GM21526 (cell line): ENCODE results near the gene MEGF11.

Source experiments
- ATAC-seq: cut with Tn5 transposase; IDR thresholded peaks from one replicate; pipeline ENCODE4 v1.9.1; 2021; ENCODE audit warnings: moderate library complexity; ENCODE audit not compliant: unreplicated experiment, low FRiP score

The MEGF11 gene

GRCh38 chr15:66130496-66131034 is 123.0 kb downstream of the MEGF11 start:
- no peak for ATAC-seq

- no peak for ATAC-seq
These were observed 124.0 kb downstream of the MEGF11 start for GRCh38 chr15:66129586-66129985.

GRCh38 chr15:66128116-66128680 is 125.4 kb downstream of the MEGF11 start:
- ATAC-seq = no peak

DNA sequence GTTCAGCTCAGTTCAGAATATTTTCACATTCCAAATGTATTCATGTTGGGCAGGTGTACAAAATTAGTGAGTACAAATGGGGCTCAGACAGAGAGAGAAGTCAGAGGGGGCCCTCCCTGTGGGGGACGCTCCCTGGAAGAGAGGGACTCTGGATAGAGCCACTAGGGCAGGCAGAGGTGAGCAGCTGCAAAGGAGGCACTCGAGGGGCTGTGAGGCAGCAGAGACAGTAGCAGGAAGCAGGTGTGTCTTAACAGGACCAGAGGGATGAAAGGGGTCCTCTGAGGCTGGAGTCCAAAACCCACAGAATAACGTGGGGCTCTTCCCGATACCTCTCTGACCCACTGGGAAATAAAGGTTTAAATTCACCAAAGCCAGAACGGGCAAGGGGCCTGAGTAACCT is 127.1 kb downstream of the MEGF11 start:
- no peak for ATAC-seq

DNA sequence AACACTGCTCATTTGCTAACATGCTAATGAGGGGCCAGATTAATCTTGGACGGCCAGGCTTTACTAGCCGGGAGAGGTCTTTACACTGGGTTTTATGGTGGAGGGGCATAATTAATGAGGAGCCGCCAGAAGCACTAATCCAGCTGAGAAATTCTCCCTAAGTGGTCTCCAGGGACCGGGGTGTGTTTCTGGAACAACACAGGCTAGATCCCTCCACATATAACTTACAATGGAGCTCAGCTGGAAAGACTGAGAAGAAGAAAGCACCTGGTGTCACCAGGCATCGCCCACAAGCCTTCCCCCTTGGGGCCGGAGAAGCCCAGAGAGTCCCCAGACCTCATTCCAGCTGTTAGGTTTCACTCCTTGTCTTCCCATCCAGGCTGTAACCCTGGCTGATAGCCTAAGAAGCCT is 127.5 kb downstream of the MEGF11 start:
- ATAC-seq = no peak

DNA sequence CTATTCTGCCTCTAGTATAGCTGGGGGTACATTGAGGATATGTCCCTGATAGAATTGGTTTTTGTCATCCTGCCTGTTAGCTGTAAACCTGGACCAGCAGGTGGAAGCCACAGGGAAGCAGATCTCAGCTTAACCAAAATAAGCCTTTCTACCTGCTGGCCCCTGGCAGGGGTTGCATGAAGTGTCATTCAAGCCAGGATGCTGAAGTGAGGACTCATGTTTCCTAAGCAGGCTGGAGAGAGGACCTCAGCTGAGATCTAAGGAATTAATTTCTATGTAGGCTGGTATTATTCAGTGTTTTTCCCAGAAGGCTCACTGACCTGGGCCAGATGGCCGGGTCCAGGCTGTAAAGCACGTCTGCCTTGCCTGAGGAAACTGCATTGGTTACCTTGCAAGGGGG is 128.9 kb downstream of the MEGF11 start:
- no peak for ATAC-seq

DNA sequence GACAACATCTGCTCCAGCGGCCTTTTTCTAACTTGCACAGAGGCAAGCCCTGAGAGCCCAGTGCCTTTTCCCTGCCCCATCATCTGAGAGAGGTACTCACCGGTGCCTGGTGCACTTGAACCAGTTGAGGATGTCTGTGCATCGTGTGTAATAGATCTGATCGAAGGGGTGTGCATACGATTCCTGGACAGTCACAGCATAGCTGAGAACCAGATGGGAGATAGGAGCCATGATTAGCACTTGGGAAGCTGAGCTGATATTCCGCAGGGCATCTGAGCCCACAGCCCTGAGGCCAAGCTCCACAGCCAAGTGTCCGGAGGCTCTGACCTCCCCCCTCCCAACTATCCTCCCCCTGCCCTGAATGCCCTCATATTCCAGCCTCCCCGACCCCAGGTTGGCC is 129.8 kb downstream of the MEGF11 start:
- no peak for ATAC-seq

DNA sequence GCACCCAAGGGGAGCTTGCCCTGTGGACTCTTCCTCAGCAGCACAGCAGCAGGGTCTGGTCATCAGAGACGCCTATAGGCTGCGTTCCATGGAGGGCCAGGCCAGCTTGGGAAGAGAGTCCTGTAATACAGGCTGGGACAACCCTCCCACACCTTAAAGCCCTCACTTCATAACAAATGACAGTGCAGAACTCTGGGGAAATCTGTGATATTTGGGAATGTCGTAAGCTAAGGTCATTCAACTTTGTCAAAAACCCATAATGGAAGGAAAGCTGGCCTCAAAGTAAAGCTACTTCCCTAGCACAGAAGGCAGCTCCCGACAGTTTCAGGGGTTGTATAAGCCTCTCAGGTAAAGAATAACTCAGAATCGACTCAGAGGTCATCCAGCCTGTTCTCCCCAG is 133.1 kb downstream of the MEGF11 start:
- ATAC-seq = no peak

DNA sequence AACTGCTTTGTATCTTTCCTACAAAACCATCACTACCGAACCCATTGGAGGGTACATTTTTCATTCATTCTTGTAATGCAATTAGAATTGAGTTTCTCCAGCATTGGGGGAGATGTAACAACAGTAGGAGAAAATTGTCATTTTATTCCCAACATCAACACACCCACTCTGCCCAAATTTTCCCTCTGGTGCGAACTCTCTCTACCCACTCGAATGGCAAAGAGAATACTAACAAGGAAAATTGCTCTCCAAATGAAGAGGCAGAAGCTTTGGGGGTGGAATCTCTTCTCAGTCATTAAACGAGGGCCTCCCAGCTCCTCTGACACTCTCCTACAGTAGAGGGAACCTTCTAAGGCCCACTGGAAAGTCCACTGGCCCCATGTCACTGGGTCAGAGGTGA is 135.7 kb downstream of the MEGF11 start:
- no peak for ATAC-seq

GRCh38 chr15:66115568-66116206 is 137.9 kb downstream of the MEGF11 start:
- ATAC-seq = no peak

DNA sequence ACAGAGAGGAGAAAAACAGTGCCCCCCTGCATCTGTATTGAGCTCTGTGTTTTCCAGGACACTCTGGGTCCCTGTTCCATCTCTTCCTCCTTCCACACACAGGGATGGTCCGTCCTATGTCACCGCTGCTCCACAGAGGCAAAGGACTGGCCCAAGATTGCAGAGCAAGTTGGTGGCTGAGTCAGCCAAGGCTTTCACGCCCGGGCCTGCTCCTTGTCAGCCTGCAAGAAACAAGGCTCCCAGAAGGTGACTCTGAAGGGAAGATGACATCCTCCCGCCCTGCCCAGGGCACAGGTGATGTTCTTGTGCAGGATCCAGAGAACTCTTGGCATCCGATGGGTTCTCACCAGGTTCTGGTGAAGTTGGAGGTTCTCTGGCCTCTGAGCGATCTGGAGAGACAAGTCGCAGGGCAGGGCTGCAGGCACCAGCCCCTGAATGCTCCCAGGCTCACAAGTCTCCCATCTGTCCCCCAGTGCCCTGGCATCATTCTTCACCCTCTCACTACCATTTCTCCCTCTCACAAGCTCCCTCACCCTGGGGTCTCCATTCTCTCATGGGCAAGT is 138.6 kb downstream of the MEGF11 start:
- no peak for ATAC-seq

- no peak for ATAC-seq
These were observed 141.2 kb downstream of the MEGF11 start for GRCh38 chr15:66112388-66112787.

DNA sequence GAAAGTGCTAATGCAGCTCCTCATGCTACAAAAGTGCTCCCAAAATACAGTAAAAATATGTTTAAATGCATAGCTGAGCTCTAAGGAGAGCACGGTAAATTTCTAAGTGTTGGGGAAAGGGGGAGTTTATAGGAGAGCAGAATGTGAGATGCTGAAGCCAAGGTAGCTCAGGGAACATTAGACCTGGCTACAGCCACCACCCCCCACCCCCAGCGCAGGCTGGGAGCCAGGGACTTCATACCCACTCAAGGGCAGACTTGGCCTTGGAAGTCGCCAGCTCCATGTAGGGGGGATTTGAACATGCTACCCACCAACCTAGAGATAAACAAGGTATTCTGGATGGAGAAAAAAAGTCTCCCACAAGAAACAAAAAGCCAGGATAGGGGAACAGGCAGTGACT is 142.2 kb downstream of the MEGF11 start:
- no peak for ATAC-seq

- ATAC-seq = no peak
These were observed 142.7 kb downstream of the MEGF11 start for GRCh38 chr15:66110864-66111263.

GRCh38 chr15:66109826-66110225 is 143.7 kb downstream of the MEGF11 start:
- no peak for ATAC-seq

DNA sequence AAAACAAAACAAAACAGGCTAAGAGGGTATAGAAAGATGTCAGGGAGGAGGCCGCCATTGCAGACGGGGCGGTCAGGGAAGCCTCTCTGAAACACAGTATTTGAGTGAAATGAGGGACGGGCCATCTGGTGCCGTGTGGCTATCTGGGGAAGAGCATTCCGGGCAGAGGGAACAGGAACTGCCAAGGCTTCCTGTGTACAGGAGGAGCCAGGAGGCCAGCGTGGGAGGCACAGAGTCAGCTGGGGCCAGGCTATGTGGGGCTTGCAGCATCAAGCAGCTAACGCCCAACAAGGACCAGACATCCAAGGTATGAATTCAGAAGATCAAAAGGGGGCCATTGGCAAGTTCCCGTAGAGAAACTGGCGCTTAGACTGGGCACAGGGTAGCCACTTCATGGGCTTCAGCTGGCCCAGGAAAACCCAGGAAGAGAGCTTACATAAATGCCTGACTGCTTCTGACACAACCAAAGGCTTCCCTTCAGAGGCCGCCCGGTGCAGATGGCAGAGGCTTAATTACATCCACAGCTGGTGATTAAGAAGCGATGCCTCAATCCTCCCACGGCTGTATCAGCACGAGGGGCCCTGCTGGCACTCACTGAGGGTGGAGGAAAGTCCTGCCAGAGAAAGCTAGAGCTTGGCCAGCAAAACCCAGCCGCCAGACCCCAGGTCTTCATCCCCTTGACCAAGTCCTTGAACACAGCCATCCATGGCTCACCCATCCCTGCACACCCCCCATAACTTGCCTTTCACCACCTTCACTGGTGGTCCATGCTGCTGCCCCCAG is 144.9 kb downstream of the MEGF11 start:
- ATAC-seq = no peak

- no peak for ATAC-seq
These were observed 146.5 kb downstream of the MEGF11 start for GRCh38 chr15:66107070-66107469.

- ATAC-seq = no peak
These were observed 148.0 kb downstream of the MEGF11 start for GRCh38 chr15:66105286-66106265.

DNA sequence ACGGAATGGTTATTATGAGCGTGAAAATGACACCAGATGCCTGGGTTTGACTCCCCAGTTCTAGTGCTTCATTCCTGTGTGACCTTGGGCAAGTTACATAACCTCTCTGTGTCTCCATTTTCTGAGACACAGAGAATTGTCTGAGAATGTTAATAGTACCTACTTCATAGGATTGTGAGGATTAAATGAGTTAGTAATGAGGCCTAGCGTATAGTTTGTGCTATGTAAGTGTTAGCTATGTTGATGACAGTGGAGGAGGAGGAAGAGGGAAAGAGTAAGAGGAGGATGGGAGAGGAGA is 150.3 kb downstream of the MEGF11 start:
- ATAC-seq = no peak

- no peak for ATAC-seq
These were observed 150.8 kb downstream of the MEGF11 start for GRCh38 chr15:66102563-66103292.
